ENCODE data around the gene EXOC4.
"Not testable (repeated sequence)": the region's sequence is repeated elsewhere in the genome, so short reads cannot be mapped to it uniquely, and the experiment has no call there.

Gene EXOC4

DNA sequence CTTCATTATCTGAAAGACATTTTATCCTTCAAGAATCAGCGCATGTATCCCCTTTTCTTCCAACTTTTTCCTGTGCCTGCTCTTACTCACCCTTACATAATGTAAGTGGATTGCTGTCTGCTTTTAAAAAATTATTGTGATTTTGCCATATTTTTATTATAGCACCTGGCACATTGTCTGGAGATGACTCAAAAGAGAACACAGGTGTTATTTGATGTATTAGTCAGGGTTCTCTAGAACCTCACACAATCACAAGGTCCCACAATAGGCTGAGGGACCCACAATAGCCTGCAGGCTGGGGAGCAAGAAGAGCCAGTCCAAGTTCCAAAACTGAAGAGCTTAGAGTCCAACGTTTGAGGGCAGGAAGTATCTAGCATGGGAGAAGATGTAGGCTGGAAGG lies 390.0 kb downstream of the EXOC4 start:
- no peak for DNase-seq

DNA sequence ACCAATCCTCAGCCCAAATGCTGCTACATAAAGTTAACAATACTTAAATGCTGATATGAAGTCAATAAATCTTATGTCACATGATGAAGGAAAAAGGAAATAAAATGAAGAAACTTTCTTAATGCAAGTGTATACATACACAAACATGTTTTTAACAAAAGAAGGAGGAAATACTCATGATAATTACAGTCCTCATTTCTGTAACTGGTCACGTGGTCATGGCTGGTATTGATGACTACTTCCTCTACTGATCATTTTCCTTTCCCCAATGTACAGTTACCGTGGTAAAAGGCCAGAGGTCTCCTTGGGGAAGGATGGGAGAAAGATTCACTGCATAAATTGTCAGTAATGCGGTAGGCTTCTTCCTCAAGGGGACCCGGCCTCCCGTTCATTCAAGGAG lies 390.8 kb downstream of the EXOC4 start:
- not testable (repeated sequence) for DNase-seq

DNA sequence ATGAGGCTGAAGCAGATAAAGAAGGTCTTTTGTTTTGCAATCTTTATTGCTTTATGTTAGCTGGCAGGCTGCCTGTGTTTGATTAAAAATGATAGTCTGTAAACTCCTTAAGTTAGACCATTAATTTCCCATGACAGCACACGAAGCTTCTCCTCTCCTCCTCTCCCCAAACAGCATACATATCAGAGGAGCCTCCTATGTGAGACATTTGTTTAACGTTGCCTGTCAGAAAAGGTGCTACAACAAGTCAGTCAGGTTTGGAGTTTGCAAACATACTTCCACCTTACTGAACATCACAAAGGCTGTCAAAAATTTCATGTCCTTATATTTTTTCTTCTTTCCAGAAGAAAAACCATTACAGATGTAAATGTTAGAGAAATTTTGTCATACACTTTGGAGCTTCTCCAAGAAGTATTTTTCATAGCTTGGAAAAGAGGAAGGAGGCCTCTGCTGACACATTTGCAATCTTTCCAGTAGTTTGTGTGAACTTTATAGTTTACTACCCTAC lies 393.1 kb downstream of the EXOC4 start:
- DNase-seq = no peak

DNA sequence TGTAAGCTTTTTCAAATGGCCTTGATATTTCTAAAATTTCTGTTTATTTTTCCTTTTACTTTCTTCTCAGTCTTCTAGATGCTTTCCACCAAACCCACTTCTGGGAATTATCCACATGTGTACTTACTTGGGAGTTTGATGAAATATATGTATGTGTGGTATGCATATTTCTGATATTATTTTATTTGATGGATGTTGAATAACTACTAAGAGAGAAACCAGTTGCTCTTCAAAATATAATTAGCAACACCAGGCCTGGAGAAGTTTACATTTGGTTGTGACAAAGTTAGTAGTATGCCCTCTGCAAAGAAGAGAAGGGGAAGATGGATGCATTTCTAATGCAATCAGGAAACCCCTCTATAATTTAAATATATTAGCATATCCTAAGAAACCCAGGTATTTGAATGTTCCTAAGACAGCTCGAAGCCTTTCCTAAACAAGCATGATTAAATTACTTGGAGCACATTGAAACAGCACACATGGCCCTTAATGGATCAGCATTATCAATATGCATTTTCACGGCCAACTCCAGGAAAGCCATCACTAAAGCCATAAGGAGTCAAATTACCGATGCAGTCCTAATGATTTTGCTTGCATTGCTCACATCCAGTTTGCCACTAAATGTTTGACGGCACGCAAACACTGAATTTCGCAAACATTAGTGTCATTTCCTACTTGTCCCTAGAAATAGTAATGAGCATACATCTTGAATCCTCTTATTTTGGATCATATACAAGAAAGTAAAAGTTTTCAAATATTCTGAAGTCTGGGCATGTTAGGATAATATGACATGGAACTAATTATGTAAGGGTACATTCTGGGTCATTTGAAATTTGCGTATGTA lies 393.8 kb downstream of the EXOC4 start:
- no peak for DNase-seq

DNA sequence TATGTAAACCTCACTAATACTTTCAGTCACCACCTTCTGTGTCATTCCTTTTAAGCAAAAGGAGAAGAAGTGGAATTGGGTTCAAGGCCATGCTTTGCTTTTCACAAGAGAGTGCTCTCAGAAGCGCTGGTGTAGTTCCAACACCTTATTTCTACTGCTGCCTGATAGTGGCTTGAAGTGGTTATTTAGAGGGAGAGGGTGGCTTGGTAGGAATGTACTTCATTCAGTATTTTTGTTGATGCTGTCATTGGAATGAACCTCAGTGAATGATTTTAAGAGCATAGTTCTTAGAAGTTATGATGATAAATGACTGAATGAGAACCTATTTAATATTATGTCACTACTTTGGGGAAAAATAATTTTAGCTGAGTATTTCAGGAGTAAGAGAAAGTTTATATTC lies 396.7 kb downstream of the EXOC4 start:
- no peak for DNase-seq

DNA sequence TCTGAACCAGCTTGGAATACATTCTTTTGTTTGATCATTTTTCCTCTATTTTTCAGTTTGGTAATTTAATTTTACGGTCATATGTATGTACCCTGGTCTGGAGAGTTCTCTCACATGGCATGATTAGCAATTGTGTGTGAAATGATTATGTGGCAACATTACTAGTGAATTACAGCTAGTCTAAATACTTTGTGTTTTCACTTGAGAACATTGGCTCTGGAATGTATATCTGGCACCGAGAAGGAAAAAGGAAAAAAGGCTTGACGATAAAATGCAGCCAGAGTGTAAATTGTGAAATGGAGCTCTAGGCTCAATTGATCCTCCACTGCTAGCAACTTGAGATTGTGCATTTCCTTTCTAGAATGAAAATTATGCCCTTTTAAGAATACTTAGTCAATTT lies 397.2 kb downstream of the EXOC4 start:
- no peak for DNase-seq

DNA sequence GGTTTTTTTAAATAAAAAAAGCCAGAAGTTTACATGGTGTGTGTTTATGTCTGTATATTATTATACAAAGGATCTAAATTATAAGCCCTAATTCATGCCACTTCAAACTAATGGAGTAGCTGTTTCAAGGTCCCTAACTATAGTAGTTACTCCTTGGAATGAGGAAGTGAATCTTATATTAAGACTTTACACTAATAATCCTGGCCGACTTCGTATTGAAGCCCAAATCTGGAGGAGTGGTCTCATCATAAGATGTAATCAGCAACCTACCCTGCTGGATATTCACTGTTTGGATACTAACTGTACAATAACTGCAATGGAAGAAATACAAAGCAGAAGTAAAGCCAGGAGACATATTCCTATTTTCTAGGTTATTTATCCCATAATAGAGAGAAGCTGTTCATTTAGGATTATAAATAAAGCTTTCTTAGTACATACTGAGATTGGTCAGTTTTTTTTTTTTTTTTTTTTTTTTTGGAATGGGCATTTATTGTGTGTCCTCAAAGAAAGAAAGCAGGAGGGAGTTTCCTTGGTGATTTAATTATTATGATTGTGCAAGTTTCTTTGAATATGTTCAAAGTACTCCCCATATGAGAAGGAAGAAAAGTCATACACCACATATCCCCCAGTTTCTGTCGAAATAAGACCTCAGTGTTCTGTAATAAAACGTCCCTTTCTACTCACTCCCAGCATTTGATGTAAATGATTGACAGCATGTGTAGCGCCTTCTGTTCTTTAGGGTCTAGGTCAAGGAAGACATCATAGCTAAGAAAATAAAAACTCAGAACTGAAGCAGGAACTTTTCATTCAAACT lies 397.8 kb downstream of the EXOC4 start:
- DNase-seq = no peak

DNA sequence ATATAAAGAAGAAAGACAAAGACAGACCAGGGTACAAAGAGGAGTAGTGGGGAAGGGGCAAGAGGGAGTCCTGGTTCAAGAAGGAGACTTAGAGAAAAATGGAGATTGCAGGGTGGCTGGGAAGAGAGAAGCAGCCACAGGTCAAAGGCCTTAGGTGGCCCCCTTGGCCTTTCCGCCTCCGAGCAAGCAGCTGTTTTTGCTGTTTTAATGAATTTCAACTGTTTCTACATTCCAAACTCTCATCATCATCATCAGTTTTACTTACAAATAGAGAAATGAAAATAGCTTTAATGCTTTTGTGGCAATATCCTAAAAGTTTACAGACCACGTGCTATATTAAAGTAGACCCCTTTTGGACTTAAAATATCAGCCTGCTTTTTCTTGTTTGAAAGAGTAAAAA lies 399.7 kb downstream of the EXOC4 start:
- DNase-seq = no peak

DNA sequence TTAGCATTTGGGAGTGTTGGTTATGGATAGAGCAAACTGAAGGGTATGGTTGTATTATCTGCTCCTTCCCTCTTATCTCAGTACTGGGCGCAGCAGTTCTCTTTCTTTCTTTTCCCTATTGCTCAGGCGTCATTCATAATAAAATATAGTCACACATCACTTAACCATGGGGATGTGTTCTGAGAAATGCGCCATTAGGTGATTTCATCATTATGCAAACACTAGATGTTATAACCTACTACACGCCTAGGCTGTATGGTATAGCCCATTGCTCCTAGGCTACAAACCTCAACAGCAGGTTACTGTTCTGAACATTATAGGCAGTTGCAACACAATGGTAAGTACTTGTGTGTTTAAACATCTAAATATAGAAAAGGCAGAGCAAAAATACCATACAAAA lies 401.7 kb downstream of the EXOC4 start:
- DNase-seq = no peak

DNA sequence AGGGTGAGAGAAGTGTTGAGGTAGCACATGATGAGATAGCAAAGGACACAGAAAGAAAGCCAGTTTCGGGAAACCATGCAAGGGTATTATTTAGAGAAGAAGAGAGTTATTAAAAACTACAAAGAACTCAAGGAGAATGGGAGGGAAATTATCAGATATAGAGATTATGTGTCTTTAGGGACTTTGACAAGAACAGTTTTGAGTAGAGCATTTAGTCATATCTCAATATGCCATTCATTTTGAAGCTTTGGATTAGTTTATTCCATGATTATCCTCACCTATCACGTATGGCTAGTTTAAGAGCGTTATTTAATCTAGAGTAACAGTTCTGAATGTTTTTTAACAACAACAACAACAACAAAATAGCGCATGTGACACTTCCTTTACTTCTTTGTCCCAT lies 409.4 kb downstream of the EXOC4 start:
- no peak for DNase-seq

DNA sequence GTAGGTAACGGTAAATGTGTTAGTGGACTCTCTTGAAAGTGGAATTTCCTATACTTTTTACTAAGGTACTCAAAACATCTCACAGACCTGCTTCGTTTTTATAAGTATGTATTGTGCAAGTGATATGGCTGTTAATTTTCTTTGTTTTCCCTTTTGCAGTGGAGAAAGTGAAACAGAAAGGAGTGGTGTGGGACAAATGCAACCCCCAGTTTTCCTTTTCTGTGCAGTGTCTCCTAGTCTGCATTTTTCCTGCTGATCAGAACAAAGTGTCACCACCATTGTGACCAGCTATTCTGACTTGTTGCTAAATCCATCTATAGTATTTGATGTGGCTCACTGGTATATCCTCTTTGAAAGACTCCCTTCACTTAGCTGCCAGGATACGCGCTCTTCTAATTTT lies 410.0 kb downstream of the EXOC4 start:
- no peak for DNase-seq

DNA sequence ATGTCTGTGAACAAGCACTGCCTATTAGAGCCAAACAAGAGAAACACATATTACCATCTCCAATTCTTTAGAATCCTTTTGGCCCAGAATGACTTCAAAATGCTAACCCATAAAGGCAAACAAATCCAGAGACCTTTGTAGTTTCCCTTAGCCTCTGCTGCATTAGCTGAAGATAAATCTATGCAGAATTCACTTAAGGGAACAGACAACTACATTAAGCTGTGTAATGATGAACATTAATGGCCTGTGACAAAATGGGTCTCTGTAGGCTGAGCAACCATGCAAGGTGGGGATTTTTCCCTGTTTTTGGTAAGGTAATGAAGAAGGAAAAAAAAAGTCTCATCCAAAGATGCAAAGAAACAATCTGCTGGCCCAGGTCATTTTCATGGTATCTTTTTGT lies 411.6 kb downstream of the EXOC4 start:
- DNase-seq = no peak

DNA sequence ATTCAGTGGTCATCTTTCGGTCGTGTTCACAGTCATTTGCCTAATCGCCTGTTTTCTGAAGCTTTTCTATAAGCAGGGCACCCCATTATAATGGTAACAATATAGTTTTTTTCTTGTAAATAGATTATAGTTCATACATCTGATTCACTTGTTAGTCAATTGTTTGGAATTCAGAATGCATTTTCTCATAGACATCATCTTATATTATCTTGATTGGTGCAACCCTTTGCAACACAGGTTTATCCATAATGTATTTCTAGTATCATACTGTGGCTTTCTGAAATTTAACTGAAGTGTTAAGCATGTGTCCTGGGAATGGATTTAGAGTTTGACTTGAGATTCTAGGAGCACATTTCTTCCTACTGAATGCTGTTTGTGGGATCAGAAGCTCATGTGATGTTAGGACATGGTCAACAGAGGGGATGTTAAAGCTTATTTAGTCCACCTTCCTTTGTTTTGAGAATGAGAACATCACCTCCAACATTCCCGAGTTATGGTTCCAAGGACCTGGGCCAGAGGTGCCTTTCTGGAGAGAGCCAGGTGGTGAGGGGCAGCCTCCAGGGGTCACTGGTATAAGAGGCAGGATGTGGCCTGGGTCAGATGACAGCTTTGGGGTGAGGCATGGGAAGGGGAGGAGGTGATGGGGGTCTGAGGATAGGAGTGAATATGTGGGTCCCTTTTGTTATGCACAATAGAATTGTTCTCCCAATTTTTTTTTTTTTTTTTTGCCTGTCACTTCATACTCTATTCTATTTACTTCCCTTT lies 415.6 kb downstream of the EXOC4 start:
- no peak for DNase-seq

DNA sequence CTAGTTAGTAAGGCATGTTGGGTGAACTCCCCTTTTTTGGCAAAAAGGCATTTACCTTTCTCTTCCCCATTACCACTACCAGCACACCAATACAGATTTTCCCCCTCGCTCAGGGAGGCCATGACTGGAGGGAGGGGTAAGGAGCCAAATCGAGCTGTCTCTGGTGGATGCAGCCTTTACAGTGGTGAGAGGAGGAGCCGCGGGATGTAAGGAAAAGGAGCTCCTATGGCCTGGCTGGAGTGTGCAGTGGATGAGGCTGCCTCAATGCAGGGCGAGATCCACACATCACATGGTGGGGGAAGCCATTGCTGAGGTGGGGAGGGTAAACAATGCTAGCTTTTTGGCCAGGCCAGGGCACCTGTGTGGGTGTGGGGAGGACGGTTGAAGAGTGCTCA lies 416.2 kb downstream of the EXOC4 start:
- no peak for DNase-seq

DNA sequence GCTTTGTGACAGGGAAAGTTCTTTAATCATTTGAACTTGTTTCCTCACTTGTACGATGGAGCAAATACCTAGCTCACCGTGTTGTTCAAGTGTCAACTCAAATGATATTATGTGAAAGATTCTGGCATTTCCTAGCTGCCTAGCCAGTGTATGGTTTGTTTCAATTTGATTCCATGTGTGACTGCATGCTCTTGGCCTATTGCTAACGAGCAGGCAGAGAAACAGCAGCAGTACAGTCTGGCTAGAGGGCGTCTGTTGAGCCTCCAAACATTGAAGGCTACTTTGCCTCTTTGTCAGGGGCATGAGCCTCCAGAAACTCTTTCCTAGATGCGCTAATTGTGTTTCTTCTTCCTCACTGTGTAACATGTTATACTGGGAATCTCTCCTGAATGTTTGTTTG lies 417.4 kb downstream of the EXOC4 start:
- DNase-seq = no peak

DNA sequence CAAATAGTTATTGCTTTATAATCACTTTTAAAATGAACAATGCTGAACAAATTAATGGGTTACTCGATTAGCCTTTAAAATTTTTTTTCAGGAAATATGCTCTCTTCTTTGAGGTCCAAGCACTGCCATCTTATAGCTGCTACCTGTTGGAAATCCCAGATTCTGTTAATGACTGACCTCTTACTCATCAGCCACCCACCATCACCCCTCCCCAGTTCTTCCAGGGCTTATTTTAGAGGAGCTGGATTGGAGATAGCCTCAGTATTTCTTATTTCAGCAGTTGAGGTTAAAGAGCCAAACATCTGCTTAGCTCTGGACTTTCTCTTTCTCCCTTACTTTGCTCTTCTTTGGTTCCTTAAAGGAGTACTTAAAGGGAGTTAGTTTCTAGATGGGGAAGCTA lies 420.0 kb downstream of the EXOC4 start:
- no peak for DNase-seq

DNA sequence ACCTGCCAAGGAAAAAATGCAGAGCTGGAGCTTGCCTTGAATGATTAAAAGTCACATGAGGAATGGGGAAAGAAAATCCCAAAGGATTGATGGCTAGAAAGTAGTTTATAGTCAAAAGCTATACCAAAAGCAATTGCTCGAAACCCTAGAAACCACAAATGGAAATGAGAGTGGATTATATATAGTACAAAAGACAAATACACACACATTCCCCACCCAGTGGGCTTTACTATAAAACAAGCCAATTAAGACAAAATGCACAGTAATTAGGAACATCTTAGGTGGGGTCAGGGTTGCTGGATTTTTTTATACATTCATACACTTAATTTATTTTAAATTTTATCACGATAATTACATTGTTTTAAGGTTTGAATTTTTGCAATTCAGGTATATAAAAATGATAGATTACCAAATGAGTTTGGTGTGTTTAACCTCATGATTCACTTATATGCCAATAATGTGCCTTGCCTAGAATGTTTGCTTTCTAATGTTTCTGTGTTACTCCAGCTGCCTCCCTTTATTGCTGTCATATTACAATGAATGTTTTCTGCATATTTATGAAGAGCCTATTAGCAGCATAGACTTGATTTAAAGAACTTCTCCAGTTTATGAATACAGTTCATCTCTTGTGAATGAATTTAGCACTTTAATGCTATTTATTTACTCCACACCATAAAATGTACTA lies 421.3 kb downstream of the EXOC4 start:
- DNase-seq = no peak

DNA sequence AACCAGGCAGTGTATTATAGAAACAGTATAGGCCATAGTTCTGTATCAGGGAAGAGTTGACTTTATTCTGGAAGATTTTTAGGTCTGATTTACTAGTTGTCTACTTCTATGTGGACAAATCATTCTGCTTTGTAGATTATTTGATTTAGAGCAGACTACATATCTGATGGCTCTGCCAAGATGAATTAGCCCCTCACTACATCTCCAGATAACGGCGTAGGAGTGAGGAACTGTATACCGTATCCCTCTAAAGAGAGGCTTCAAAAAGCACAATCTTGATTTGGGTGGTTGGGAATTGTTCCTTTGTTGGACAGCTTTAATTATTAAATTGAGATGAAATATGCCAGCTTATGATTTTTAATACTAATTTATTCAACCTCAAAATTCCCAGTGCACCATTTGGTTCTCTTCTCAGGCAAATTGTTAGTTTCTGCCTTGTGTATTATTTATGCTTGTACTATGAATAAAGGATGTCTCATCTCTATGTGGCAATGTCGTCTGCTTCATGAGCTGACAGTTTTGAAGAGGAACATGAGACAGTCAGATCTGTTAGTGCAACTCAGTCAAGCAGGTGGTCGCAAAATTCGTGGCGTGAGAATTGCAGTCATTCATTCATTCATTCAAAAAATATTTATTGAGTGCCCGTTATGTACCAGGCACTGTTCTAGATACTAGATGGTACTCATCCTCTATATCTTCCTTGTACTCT lies 422.8 kb downstream of the EXOC4 start:
- no peak for DNase-seq

DNA sequence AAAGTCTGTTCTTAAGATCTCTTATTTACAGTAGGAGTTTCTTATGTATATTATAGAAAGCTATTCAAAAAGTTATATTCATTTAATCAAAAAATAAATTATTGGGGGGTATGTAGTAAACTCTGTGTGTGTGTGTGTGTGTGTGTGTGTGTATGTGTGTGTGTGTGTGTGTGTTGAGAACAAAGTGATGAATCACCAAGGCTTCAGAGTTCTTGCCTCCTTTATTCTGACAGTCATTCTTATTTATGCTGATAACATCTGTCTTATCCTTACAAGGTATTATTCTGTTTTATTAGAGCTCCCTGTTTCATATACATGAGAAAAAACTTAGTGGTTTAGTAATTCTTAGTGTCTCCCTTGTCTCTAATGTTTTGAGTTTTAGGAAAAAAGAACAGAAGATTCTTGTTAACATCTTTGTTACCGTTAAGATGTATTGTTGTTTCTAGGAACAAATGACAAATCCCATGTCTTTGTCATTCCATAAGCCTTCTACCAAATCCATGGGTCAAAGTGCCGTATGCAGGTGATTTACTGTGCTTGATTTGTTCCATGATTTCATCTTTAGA lies 424.0 kb downstream of the EXOC4 start:
- no peak for DNase-seq

DNA sequence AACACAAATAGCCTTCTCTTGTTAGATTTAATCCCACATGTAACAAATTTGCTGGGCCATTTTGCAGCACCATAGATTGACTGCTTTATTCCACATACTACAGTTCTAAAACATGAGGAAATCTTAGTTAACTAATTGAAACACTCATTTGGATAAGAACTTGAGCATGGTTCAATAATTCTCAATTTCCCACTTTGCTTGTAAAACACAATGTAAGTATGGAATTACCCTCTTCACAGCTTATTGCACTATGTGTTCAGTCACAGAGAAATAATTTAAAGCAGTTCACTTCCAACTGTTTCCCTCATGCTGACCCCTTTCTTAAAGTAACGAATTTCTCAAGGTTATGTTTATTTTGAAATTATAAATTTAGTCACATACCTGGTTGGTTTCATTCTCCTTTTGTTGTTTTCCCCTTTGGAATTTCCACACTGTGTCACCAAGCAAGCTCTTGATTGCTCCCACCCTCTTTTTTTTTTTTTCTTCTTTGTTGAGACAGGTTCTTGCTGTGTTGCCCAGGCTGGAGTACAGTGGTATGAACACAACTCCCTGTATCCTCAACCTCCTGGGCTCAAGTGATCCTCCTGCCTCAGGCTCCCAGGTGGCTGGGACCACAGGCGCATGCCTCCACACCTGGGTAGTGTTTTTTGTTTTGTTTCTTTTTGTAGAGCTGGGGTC lies 425.4 kb downstream of the EXOC4 start:
- DNase-seq = no peak

DNA sequence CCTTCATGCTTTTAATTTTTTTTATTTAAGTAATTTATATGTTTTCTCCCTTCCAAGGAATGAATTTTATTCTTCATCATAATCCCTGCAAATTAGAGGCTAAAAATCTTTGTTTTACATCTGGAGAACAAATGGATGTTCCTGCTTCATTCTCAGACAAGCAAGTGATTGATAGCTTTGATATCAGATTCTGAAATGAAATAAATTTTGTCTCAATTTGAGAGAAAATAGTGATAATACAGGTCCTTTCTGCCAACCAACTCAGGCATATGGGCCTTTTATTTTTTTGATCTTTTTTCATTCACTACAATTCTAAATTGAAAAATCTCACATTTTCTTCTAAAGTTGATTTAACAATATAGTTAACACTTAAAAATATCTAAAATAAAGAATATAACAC lies 427.1 kb downstream of the EXOC4 start:
- DNase-seq = no peak

Data from activated effector memory CD4-positive, alpha-beta T cell treated with Interleukin-2 at 50 U/mL for 16 hours (primary cell).